HG03196 (cell line): ENCODE data around the gene TFAP2E.

Experiments
- ATAC-seq: cut with Tn5 transposase; IDR thresholded peaks from one replicate; pipeline ENCODE4 v1.9.1; 2021; ENCODE audit not compliant: unreplicated experiment

TFAP2E gene

DNA sequence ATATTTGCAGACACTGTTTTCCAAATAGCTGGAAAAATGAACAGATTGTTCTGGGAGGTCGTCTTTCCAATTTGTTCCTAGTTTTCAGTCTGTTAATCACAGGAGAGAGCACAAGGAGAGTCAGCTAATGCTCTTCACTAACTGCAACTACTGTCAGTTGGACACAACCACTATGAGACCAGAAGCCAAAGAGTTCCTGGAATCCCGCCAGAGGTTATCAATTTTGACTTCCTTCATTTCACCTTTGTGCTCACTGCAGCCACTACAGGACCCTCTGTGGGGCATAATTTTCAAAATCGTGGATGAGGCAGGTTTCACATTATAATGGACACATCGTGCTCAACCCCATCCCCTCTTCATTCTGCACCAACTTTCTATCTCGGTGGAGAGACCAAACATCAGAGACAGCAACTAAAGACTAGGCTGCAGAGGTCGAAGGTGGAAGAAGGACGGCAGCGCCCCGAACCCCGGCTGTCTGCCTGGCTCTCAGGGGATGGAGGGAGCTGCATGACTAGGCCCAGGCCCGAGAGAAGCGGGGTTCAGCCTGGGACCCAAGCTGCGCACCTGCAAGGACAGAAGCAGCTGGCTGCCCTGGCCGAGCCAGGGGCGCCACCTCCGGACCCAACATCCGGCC is 16.5 kb upstream of the TFAP2E start:
- ATAC-seq, result no peak

DNA sequence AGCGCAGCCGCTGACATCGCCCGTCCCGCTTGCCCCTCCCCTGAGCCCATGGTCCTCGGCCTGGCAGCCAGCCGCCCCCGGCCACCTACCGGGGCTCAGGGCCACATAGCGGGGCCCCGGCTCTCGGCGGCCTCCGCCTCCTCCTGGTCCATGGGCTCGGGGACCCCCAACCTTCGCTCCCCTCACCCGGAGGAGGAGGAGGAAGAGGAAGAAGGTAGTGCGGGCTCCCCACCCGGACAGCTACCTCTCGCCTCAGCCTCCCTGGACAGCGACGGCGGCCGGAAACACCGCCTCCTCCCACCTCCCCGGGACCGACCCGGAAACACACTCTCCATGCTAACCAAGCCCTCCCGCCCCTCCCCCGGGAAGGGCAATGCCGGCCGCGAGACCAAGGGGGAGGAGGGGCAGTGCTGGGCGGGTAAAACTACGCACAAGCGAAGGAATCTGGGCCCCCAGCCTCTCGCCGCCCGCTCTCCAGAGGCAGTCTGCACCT is 15.9 kb upstream of the TFAP2E start, which contains the start of gene KIAA0319L:
KIAA0319L (minus strand) TSS at position 286 of the 493 bp plus-strand sequence. CDS start 2,912 bp downstream, outside the sequence.
- peak; percentile 61 for ATAC-seq

DNA sequence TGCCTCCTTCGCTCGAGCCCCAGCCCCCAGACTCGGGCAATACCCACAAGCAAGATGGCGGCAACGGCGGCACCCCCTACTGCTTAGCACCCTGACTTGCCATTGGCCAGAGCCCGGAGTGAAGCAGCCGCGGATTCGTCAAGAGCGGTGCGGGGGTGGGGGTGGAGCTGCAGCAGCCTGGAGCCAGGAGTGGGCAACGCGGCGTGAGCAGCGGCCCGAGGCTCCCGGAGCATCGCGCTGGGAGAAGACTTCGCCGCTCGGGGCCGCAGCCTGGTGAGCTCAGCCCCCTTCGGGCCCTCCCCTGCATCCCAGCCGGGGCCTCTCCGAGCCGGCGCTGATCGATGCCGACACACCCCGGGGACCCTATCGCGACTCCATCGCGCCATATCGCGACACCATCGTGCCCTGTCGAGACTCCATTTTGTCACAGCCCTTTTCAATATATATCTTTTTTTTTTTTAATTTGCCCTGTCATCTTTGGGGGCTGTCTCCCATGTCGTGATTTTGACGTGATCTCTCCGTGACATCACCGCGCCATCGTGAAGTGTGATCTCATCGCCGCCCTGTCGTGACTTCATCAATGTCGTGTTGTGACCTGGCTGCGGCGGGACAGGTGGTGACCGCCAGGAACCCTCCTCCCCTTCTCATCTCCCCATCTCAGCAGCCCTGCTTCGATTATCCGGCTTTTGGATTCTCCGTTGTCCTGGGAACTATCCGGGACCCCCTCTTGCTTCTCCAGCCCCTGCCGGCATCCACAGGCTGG is 15.3 kb upstream of the TFAP2E start, which contains the start of gene NCDN:
NCDN (plus strand) TSS at position 189 of the 763 bp plus-strand sequence; CDS start at position 581, 392 bp downstream.
- ATAC-seq, result peak; percentile 77

DNA sequence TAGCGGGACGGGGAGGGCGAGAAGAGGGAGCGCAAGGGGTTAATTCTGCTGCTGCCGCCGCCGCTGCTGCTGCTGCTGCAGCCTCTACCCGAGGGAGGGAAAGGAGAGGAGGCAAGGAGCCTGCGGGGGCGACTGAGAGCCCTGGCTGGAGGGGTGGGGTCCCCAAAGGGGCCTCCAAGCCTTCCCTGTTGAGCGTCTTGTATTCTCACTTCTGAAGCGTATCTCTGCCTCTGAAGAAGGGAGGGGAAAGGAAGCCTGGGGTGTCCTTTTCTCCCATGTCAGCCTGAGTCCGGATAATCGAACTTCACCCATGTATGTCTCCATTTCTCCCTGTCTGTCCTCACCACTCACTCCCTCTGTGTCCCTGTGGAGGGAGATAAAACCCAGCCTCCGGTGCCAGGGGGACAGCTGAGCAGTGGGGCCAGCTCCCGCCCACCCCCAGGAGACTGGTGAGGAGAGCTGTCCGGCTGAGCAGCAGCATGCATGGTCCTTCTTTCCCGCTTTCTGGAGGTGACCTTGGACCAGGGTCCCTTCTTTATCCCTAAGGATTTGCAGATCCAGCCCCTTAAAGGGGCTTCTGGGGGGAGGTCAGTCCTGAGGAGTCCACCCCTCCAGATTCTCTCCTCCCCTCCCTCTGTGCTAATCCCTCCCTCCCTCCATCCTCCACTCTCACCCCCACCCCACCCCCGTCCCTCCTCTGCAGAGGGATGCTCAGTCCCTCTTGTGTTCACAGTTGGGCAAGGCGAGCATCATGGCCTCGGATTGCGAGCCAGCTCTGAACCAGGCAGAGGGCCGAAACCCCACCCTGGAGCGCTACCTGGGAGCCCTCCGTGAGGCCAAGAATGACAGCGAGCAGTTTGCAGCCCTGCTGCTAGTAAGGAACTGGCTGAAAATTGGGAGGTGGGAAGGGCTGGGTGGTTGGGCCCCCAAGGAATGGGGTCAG is 14.5 kb upstream of the TFAP2E start:
- no peak for ATAC-seq

DNA sequence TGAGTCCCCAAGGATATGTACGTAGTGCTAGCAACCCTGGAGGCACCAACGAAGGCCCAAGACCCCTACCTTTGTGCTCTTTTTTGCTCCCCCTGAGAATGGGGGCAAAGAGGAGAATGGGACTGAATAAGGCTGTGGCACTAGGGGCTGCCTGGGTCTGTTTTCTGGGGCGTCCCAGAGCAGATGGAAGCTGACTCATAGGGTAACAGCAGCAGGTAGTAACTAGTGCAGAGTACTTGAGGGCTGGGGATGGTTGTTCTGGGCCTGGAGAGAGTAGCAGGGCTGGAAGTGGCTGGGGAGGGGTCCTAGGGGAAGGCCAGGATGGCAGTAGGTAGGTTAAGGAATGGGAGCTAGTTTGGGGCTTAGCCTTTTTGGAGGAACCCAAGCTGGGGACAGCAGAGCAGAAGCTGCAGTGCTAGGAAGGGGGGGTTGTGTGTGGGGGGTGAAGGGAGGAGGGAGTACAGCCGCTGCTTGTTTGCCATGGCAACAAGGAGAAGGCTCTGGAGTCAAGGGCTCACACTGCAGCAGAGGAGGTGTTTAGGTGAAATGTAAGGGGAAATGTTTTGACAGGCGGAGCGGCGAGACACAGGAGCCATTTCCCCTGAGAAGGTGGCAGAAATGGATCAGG is 13.7 kb upstream of the TFAP2E start:
- no peak for ATAC-seq

DNA sequence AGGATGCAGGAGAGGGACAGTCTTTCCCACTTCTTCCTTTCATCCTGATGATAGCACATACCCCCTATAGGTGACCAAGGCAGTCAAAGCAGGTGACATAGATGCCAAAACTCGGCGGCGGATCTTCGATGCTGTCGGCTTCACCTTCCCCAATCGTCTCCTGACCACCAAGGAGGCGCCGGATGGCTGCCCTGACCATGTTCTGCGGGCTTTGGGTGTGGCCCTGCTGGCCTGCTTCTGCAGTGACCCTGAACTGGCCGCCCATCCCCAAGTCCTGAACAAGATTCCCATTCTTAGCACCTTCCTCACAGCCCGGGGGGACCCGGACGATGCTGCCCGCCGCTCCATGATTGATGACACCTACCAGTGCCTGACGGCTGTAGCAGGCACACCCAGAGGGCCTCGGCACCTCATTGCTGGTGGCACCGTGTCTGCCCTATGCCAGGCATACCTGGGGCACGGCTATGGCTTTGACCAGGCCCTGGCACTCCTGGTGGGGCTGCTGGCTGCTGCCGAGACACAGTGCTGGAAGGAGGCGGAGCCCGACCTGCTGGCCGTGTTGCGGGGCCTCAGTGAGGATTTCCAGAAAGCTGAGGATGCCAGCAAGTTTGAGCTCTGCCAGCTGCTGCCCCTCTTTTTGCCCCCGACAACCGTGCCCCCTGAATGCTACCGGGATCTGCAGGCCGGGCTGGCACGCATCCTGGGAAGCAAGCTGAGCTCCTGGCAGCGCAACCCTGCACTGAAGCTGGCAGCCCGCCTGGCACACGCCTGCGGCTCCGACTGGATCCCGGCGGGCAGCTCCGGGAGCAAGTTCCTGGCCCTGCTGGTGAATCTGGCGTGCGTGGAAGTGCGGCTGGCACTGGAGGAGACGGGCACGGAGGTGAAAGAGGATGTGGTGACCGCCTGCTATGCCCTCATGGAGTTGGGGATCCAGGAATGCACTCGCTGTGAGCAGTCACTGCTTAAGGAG is 12.6 kb upstream of the TFAP2E start:
- no peak for ATAC-seq

DNA sequence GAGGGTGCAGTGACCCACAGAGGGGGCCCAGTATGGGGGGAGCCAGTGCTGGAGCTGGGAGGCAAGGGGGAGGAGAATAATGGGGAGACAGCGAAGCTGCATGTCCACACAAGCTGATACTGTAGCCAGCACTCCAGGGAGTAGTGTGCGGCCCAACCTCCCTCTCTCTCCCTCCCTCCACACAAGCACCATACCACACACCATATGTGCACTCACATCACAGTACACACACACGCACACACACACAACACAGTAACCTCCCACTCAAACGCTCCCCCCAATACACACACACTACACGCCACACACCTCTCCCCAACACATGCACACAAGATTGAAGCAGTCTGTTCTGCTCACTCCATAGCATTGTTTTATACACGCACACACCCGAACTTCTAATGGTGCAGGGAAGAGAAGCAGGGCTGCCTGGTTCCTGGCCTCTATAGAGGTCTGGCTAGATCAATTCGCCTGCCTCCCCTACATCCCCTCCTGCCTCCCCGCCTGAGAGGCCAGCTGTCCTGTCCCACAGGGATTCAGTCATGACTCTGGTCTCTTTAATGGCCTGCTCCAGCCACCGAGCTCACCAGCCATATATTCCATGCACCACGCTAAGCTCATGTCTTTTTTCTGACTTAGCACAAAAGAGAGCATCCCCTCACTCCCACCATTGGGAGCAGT is 11.7 kb upstream of the TFAP2E start:
- no peak for ATAC-seq

DNA sequence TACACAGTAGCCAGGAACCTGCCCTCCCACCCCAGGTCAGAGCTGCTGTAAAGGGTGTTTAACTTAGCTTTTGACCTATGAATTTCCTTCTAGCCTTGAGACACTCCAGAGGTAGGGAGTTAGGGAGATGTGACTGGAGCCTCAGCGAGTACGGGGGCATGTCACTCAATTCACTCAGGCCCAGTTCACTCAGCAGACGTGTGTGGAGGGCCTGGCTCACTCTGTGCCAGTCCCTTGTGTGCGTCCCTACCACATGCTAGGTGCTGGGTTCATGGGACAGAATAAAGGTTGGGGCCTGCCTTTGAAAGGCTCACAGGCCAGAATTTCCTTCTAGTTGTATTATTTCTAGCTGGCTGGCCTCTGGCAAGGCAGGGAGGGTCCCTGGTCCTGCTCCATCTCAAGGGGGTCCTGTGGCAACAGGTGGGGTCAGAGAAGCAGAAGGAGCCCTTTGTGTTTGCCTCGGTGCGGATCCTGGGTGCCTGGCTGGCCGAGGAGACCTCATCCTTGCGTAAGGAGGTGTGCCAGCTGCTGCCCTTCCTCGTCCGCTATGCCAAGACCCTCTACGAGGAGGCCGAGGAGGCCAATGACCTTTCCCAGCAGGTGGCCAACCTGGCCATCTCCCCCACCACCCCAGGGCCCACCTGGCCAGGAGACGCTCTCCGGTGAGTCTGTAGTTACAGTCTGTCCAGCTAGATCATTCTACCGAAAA is 11.0 kb upstream of the TFAP2E start:
- no peak for ATAC-seq

DNA sequence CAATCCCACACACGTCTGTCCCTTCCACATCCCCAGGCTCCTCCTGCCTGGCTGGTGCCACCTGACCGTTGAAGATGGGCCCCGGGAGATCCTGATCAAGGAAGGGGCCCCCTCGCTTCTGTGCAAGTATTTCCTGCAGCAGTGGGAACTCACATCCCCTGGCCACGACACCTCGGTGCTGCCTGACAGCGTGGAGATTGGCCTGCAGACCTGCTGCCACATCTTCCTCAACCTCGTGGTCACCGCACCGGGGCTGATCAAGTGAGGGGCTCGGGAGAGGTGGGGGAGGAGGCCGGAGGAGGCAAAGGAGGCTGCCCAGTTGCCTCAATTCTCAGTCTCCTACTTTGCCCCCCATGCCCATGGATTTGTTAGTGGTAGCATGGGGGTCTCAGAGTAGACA is 9.9 kb upstream of the TFAP2E start:
- ATAC-seq, result no peak

DNA sequence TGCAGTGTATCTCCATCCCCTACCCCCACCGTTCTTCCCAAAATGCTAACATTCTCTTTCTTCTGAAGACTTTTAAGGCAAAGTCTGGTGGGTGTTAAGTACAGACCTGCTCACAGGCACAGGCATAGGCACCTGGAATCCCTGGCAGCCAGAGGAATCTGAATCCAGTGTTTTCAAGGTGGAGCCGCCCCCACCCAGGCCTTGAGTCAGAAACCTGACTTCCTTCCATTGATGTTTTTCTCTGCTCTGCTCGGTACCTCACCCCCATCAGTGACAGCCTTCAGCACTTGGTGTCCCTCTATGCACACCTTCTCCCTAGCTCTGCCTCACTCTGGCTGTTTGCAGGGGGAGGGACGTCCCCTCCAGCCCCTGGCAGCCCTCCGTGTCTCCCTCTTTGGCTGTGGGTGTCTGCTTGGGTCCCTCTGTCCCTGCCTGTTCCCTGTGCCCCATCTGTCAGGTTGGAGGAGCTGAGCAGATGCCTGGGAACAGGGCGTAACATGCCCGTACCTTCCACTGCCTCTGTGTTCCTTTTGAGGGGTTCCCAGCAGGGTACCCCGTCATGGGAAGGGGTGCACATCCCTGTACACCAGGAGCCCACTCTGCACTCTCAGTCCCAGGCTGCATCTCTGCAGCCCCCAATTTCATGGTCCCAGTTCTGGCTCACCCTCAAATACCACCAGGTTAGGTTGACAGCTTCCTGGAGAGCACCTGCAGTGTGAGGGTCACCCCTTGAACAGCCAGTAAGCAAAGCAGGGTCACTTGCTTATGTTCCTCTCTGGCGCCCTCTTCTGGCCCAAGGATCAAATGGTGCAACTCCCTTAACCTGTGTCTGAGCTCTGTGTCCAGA is 8.9 kb upstream of the TFAP2E start:
- no peak for ATAC-seq

DNA sequence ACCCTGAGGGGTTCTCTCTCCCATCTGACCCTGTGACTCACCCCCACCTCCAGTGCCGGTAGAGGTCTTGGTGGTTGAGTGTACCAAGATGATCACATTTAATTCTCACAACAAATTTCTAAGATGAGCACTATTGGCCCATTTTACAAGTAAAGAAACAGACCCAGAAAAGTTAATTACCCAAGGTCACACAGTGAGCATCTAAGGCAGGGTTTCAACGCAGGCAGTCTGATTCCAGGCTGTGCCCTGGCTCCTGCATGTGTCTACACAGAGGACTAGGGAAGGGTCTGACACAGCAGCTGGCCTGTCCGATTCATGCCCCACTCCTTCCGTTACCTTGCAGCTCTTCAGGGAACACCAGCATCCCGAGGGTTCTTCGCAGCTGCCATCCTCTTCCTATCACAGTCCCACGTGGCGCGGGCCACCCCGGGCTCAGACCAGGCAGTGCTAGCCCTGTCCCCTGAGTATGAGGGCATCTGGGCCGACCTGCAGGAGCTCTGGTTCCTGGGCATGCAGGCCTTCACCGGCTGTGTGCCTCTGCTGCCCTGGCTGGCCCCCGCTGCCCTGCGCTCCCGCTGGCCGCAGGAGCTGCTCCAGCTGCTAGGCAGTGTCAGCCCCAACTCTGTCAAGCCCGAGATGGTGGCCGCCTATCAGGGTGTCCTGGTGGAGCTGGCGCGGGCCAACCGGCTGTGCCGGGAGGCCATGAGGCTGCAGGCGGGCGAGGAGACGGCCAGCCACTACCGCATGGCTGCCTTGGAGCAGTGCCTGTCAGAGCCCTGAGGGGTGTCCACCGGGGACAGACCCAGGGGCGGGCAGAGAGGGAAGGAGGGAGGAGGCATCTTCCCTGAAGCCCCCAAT is 8.0 kb upstream of the TFAP2E start:
- no peak for ATAC-seq

DNA sequence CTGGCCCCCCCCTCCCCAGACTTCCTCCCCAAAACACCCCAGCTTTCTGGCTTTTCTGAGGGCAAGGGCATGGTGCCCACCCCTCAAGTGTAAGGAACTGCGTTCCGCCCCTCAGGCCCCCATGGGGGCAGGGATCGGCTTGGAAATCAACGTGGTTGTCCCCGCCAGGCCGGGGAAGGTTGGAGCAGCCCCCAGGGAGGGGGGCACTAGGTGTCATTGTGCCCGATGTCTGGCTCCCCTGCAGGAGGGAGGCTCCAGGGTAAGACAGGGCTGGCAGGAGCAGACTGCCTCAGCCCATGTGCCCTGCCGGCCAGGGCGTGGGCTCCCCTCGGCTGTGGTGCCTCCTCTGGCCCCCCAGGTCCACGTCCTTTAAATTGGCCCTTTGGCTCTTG is 7.4 kb upstream of the TFAP2E start:
- ATAC-seq, result no peak

DNA sequence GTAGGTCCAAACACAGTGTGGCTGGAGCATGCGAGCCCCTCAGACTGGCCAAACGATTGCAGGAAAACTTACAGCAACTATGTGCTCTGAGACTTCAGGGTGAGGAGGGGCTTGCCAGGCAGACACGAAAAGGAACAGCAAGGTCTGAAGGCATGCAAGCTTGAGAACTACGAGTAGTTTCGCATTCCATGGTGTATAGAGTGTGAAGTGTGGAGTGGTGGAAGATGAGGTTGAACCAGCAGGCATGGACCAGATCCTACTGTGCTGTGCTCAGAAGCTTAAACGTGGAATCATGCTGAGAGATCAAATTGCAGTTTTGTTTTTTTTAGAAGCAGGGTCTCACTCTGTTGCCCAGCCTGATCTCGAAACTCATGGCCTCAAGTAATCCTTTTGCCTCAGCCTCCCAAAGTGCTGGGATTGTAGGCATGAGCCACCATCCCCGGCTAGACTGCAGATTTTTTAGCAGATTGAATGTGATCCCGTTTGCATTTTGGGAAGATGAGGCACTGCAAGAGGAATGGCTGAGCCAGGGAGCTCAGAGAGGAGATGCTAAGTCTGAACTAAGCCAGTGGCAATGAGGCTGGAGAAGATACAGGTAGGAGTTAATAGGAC is 5.1 kb upstream of the TFAP2E start:
- ATAC-seq, result no peak

DNA sequence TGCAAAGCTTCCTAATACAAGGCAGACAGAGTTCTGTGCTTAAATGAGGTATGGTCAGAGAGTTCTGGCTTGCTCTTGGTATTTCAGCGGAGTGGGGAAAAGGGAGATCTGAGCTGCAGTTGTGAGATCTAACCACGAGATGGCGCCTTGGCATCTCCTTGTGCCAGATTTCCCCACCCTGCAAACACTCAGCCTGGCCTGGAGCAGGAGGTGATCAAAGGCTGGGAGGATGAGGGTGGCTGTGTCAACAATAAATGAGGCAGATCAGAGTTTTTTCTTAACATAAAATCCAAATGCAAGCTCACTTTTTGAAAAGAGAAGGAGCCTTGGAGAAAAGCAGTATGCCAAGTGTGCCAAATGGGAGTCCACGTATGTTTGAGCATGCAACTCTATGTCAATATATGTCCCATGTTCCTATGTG is 4.1 kb upstream of the TFAP2E start:
- no peak for ATAC-seq

DNA sequence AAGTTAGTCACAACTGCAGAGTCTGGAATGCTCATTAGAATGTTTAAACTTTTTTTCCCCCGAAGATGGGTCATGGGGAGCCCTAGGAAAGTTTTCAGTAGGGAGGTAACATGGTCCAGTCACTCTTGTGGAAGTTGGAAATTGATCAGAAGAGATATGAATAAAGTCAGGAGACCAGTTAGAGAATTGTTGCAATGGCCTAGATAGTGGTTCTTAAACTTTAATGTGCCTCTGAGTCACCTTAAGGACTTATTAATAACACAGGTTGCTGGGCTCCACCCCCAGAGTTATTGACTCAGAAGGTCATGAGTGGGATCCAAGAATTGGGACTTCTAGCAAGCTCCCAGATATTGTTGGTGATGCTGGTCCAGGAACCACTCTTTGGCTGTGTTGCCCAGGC is 3.2 kb upstream of the TFAP2E start:
- no peak for ATAC-seq

DNA sequence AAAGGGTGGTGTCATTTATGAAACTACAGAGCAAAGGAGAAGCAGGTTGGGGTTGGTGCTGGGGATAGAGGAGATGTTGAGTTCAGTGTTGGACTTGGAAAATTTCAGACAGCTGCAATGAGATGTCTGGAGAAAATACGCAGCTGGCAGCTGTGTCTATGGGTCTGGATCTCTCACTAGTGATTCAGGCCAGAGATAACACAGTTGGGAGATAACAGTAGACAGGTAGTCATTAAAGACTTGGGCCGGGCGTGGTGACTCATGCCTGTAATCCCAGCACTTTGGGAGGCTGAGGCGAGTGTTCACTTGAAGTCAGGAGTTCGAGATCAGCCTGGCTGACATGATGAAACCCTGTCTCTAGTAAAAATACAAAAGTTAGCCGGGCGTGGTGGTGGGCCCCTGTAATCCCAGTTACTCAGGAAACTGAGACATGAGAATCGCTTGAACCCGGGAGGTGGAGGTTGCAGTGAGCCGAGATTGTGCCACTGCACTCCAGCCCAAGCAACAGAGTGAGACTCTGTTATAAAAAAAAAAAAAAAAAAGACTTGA is 2.5 kb upstream of the TFAP2E start:
- ATAC-seq, result no peak
